ENCODE measurements around the gene MRPL10. TPM values are rescaled to one million over a fixed set of nuclear protein-coding genes. Genes with fewer than 3 reads are reported as not detected.
A peak's percentile ranks its signal among the peaks of the same experiment; 100 is the strongest.

MRPL10 gene
- polyA plus RNA-seq, 4 donors: 47.0 to 54.1 (median 50.7) TPM

DNA sequence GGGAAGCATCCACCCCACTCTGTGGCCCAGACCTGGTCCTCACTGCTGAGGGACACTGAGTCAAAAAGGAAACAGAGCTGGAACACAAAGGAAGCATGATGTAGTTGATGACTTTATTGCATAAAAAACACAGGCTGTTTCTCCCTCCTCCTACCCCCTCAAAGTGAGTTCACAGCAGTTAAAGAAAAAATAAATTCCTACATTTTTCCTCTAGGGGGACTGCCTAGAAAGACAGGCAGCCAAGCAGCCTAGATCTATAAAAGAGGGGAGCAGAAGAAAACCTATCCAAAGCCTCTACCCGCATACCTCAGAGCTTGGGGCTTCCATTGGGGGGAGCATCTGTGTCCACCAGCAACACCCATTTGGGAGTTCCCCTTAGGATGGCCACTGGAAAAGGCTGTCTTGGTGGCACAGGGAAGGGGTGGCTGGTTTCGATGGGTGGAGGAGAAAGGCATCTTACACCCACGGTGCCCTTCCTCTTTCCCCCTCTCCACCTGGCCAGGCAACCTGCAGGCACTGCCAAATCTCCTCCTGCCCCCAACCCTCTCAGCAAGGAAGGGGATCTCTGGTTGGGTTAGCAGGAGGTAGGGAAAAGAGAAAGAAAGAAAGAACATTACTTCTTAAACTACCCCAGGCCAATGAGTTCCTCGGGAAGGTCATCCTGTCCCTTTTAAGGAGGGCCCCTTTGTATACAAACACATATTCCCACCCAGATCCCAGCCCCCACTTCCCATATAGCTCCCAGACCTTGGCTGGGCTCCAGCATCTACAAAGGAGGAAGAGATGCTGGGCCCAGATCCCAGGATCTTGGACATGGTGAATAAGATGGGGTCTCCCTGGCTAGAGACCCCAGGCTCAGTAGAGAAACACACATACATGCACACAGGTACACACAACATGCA is 13.7 kb upstream of the MRPL10 start:
- Histone ChIP-seq H3K9me3 (ENCODE audit: control insufficient read depth in 2 of 2, insufficient read depth in 1 of 2, low read depth in 1 of 2, low read length in 1 of 2) (no peaks in the 10 kb centered on the region), H3K27ac (ENCODE audit: low read depth in 1 of 3, low read length in 2 of 3) (no peak overlapping the region), H3K27me3 (ENCODE audit: control insufficient read depth in 3 of 3, insufficient read depth in 3 of 3, low read length in 3 of 3) (peaks cover 0 to 43% (median 17%) of the 10 kb centered on the region in 3 donors), H3K4me3 (ENCODE audit: low read depth in 1 of 3, low read length in 3 of 3) (no peak overlapping the region), H3K36me3 (ENCODE audit: control insufficient read depth in 3 of 3, insufficient read depth in 2 of 3, low read depth in 1 of 3, low read length in 3 of 3) (peaks cover 0 to 4% (median 1%) of the 10 kb centered on the region in 3 donors), H3K4me1 (ENCODE audit: control insufficient read depth in 3 of 3, insufficient read depth in 2 of 3, low read depth in 1 of 3, low read length in 2 of 3) (peaks cover 2 to 35% (median 6%) of the 10 kb centered on the region in 3 donors)
- 62 to 84% (median 80%) methylated on average over 4 of the region's 4 CpGs for WGBS, 3 donors
- FAIRE-seq: no peak
- no peak for DNase-seq

DNA sequence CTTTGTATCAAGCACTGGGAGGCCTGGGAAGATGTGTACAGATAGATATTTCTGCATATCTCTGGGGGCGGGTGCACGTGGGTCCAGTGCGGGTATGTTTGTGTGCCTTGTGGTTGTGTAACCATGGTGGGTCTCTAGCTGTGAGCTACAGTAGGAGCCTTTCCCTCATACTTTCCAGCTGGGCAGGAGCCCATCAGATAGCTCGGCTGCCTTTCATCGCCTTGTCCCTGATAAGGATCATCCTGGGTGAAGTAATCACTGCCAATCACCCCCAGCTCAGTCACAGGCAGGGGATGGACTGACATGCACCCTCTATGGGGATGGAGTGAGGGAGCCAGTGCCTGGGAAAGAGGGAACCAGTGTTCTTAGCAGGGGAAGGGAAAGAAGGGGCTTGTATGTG is 12.9 kb upstream of the MRPL10 start:
- Histone ChIP-seq H3K4me1 (ENCODE audit: control insufficient read depth in 3 of 3, insufficient read depth in 2 of 3, low read depth in 1 of 3, low read length in 2 of 3) (peaks cover 2 to 43% (median 7%) of the 10 kb centered on the region in 3 donors), H3K4me3 (ENCODE audit: low read depth in 1 of 3, low read length in 3 of 3) (no peak overlapping the region), H3K27me3 (ENCODE audit: control insufficient read depth in 3 of 3, insufficient read depth in 3 of 3, low read length in 3 of 3) (peaks cover 0 to 35% (median 17%) of the 10 kb centered on the region in 3 donors), H3K27ac (ENCODE audit: low read depth in 1 of 3, low read length in 2 of 3) (no peak overlapping the region), H3K36me3 (ENCODE audit: control insufficient read depth in 3 of 3, insufficient read depth in 2 of 3, low read depth in 1 of 3, low read length in 3 of 3) (peaks cover 0 to 9% (median 4%) of the 10 kb centered on the region in 3 donors), H3K9me3 (ENCODE audit: control insufficient read depth in 2 of 2, insufficient read depth in 1 of 2, low read depth in 1 of 2, low read length in 1 of 2) (no peaks in the 10 kb centered on the region)
- no peak for DNase-seq
- no peak for FAIRE-seq
- 21 to 64% (median 35%) methylated on average over 5 of the region's 5 CpGs for WGBS, 3 donors

- 14 to 35% (median 29%) methylated on average over 6 of the region's 6 CpGs for WGBS, 3 donors
- Histone ChIP-seq H3K36me3 (ENCODE audit: control insufficient read depth in 3 of 3, insufficient read depth in 2 of 3, low read depth in 1 of 3, low read length in 3 of 3) (peaks cover 0 to 17% (median 4%) of the 10 kb centered on the region in 3 donors), H3K9me3 (ENCODE audit: control insufficient read depth in 2 of 2, insufficient read depth in 1 of 2, low read depth in 1 of 2, low read length in 1 of 2) (no peaks in the 10 kb centered on the region), H3K27me3 (ENCODE audit: control insufficient read depth in 3 of 3, insufficient read depth in 3 of 3, low read length in 3 of 3) (peaks cover 0 to 26% (median 14%) of the 10 kb centered on the region in 3 donors), H3K4me1 (ENCODE audit: control insufficient read depth in 3 of 3, insufficient read depth in 2 of 3, low read depth in 1 of 3, low read length in 2 of 3) (peaks cover 2 to 52% (median 7%) of the 10 kb centered on the region in 3 donors), H3K4me3 (ENCODE audit: low read depth in 1 of 3, low read length in 3 of 3) (no peak overlapping the region), H3K27ac (ENCODE audit: low read depth in 1 of 3, low read length in 2 of 3) (no peak overlapping the region)
- FAIRE-seq (no peak), DNase-seq (no peak)
Observed at GRCh38 chr17:47843391-47843730, 12.0 kb upstream of the MRPL10 start.

DNA sequence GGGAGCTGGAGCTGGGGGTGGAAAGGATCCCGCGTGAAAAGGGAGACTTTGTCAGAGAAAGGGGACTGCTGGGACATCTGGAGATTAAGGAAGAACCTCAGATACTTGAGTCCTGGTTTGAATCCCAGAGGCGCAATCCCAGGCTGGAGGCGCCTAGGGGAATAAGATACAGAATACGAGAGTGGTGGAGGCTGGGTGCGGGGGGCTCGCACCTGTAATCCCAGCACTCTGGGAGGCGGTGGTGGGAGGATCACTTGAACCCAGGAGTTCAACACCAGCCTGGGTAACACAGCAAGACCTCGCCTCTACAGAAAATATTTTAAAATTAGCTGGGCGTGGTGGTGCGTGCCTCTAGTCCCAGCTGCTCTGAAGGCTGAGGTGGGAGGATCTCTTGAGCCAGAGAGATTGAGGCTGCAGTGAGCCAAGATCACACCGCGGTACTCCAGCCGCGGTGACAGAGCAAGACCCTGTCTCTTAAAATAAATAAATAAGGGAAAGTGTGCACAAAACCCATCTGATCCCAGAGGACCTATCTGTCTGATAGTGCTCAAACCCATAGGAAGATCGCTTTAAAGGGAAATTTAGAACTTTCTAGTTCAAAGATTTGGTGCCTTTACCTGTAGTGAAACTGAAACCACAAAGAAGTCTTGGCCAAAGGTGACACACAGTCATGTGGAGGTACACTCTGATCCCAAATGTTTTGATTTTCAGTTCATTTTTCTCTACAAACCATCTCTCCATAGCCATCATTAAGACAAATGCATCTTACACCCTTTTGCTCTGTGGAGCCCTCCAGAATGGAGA is 10.3 kb upstream of the MRPL10 start:
- 30 to 57% (median 42%) methylated on average over 16 of the region's 16 CpGs for WGBS, 3 donors

DNA sequence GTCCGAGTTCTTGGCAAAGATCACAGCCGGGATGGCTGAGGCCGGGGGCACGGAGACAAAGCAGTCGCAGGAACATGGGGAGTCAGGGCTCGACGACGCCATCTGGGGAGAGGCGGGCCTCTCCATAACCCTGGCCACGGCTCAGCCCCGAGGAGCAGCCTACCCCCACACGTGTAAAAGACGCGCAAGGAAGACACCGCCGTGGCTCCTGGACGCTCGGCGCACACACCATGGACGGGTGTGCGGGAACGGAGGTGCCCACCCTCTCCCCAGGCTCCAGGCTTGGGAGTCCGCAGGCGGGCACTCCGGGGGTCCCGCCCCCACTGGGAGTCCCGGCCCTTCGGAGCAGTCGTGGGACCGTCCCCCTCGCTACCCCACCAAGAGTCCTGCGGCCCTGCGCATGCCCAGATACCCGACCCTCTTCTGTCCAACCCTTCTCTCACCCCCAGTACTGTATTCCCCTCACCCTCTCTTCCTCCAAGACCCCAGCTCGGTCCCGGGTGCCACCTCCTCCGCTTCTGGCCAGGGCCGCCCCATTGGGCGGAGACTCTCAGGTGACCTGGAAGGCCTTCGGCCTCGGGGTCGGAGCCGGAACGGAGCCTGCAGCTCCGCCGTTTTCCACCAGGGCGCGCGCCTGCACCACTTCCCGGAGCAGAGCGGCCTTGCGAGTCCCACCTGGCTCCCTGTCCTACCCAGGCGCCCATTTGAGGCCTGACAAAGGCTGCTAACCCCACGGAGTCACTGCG is 9.6 kb upstream of the MRPL10 start, which contains the start of gene SCRN2:
Gene SCRN2, minus strand, starts transcription at position 532 of the 746 bp plus-strand sequence. Its CDS starts 430 bp downstream, at position 102.
- H3K4me1 ChIP-seq (ENCODE audit: control insufficient read depth in 3 of 3, insufficient read depth in 2 of 3, low read depth in 1 of 3, low read length in 2 of 3): peaks cover 2 to 66% (median 7%) of the 10 kb centered on the region in 3 donors
- peak within 1 kb of the TSS; percentile 65 to 89 (median 78) for H3K4me3 ChIP-seq (ENCODE audit: low read depth in 1 of 3, low read length in 3 of 3)
- WGBS, 3 donors: 0 to 1% (median 1%) methylated on average over 53 to 55 of the region's 55 CpGs
- peak; percentile 90 to 96 for DNase-seq
- no peaks in the 10 kb centered on the region for H3K9me3 ChIP-seq (ENCODE audit: control insufficient read depth in 2 of 2, insufficient read depth in 1 of 2, low read depth in 1 of 2, low read length in 1 of 2)
- H3K36me3 ChIP-seq (ENCODE audit: control insufficient read depth in 3 of 3, insufficient read depth in 2 of 3, low read depth in 1 of 3, low read length in 3 of 3): peaks cover 0 to 42% (median 8%) of the 10 kb centered on the region in 3 donors
- H3K27ac ChIP-seq (ENCODE audit: low read depth in 1 of 3, low read length in 2 of 3): peak within 1 kb of the TSS; percentile 65 to 84 (median 67)
- FAIRE-seq: no peak
- H3K27me3 ChIP-seq (ENCODE audit: control insufficient read depth in 3 of 3, insufficient read depth in 3 of 3, low read length in 3 of 3): peaks cover 0 to 4% (median 3%) of the 10 kb centered on the region in 3 donors

More for the DNA sequence above, 10.3 kb upstream of the MRPL10 start:
- peaks cover 2 to 66% (median 7%) of the 10 kb centered on the region in 3 donors for H3K4me1 ChIP-seq (ENCODE audit: control insufficient read depth in 3 of 3, insufficient read depth in 2 of 3, low read depth in 1 of 3, low read length in 2 of 3)
- peaks cover 0 to 10% (median 9%) of the 10 kb centered on the region in 3 donors for H3K27me3 ChIP-seq (ENCODE audit: control insufficient read depth in 3 of 3, insufficient read depth in 3 of 3, low read length in 3 of 3)
- peak overlapping the region in 1 of 3 donors; percentile 65 for H3K4me3 ChIP-seq (ENCODE audit: low read depth in 1 of 3, low read length in 3 of 3)
- DNase-seq (peak; percentile 57 to 71), FAIRE-seq (no peak)
- peak overlapping the region; percentile 65 to 84 (median 67) for H3K27ac ChIP-seq (ENCODE audit: low read depth in 1 of 3, low read length in 2 of 3)
- peaks cover 0 to 34% (median 5%) of the 10 kb centered on the region in 3 donors for H3K36me3 ChIP-seq (ENCODE audit: control insufficient read depth in 3 of 3, insufficient read depth in 2 of 3, low read depth in 1 of 3, low read length in 3 of 3)
- H3K9me3 ChIP-seq (ENCODE audit: control insufficient read depth in 2 of 2, insufficient read depth in 1 of 2, low read depth in 1 of 2, low read length in 1 of 2): no peaks in the 10 kb centered on the region

GRCh38 chr17:47840001-47840741 is 8.8 kb upstream of the MRPL10 start:
- peak overlapping the region; percentile 47 to 65 (median 56) for H3K27ac ChIP-seq (ENCODE audit: low read depth in 1 of 3, low read length in 2 of 3)
- H3K9me3 ChIP-seq (ENCODE audit: control insufficient read depth in 2 of 2, insufficient read depth in 1 of 2, low read depth in 1 of 2, low read length in 1 of 2): no peaks in the 10 kb centered on the region
- FAIRE-seq (no peak), DNase-seq (peak; percentile 53 to 68)
- 22 to 40% (median 29%) methylated on average over 17 of the region's 17 CpGs for WGBS, 3 donors
- H3K36me3 ChIP-seq (ENCODE audit: control insufficient read depth in 3 of 3, insufficient read depth in 2 of 3, low read depth in 1 of 3, low read length in 3 of 3): peaks cover 0 to 49% (median 8%) of the 10 kb centered on the region in 3 donors
- peak overlapping the region; percentile 65 to 89 (median 78) for H3K4me3 ChIP-seq (ENCODE audit: low read depth in 1 of 3, low read length in 3 of 3)
- peaks cover 0 to 2% (median 0%) of the 10 kb centered on the region in 3 donors for H3K27me3 ChIP-seq (ENCODE audit: control insufficient read depth in 3 of 3, insufficient read depth in 3 of 3, low read length in 3 of 3)
- peaks cover 2 to 66% (median 7%) of the 10 kb centered on the region in 3 donors for H3K4me1 ChIP-seq (ENCODE audit: control insufficient read depth in 3 of 3, insufficient read depth in 2 of 3, low read depth in 1 of 3, low read length in 2 of 3)

DNA sequence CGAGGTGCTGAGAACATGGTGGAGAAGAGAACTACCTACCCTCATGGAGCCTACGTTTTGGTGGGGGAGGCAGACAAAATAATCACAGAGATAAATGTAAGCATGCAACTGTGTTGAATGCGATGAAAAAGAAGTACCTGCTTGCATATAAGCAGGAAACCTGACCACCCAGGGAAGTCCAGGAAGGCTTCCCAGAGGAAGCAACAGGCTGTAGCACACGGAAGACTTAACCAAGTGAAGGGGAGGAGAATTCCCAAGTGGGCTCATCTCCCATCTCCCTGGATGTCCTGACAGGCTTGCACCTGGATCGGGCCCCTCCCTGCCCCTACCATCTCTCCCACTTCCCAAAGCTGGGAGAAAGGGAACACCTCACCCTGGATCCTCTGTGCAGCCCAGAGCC is 7.7 kb upstream of the MRPL10 start:
- Histone ChIP-seq H3K4me1 (ENCODE audit: control insufficient read depth in 3 of 3, insufficient read depth in 2 of 3, low read depth in 1 of 3, low read length in 2 of 3) (peaks cover 2 to 60% (median 7%) of the 10 kb centered on the region in 3 donors), H3K27ac (ENCODE audit: low read depth in 1 of 3, low read length in 2 of 3) (no peak overlapping the region), H3K4me3 (ENCODE audit: low read depth in 1 of 3, low read length in 3 of 3) (no peak overlapping the region), H3K36me3 (ENCODE audit: control insufficient read depth in 3 of 3, insufficient read depth in 2 of 3, low read depth in 1 of 3, low read length in 3 of 3) (peaks cover 0 to 55% (median 8%) of the 10 kb centered on the region in 3 donors), H3K9me3 (ENCODE audit: control insufficient read depth in 2 of 2, insufficient read depth in 1 of 2, low read depth in 1 of 2, low read length in 1 of 2) (no peaks in the 10 kb centered on the region), H3K27me3 (ENCODE audit: control insufficient read depth in 3 of 3, insufficient read depth in 3 of 3, low read length in 3 of 3) (no peaks in the 10 kb centered on the region)
- DNase-seq (no peak), FAIRE-seq (no peak)
- WGBS, 3 donors: 89 to 92% (median 91%) methylated on average over 5 of the region's 5 CpGs

All from small intestine (tissue), 7 donors.